OCI-LY3 (cell line): Measurements from ENCODE around the gene TET1.
A peak's percentile ranks its signal among the peaks of the same experiment; 100 is the strongest.

Experiments used
- H2AFZ ChIP-seq: fragments of 200-600, 300-600 bp; shearing (Covaris generic); 2 replicates; pipeline ENCODE4 v1.6.0; 2014; ENCODE audit warnings: antibody characterized with exemption, low read depth, low read length
- H3K27ac ChIP-seq: fragments of 200-600, 300-600 bp; sonication (generic); 2 replicates; pipeline ENCODE4 v1.5.1; 2014; ENCODE audit warnings: mild to moderate bottlenecking, low read length, moderate library complexity, mixed read lengths
- H3K27me3 ChIP-seq: fragments of 200-600, 300-600 bp; sonication (generic); 2 replicates; pipeline ENCODE4 v1.6.1; 2014; ENCODE audit warnings: low read depth, low read length, mixed read lengths
- H3K36me3 ChIP-seq: fragments of 200-600, 300-600 bp; sonication (generic); replicated peaks from 2 replicates; pipeline ENCODE3; 2014; ENCODE audit warnings: low read depth, low read length, mixed read lengths
- H3K4me1 ChIP-seq: fragments of 300-600, 200-600 bp; sonication (generic); 2 replicates; pipeline ENCODE4 v1.6.1; 2014; ENCODE audit warnings: low read length, mixed read lengths
- H3K4me2 ChIP-seq: fragments of 200-600, 300-600 bp; sonication (generic); 2 replicates; pipeline ENCODE4 v1.6.1; 2014; ENCODE audit warnings: low read length, mixed read lengths
- H3K4me3 ChIP-seq: fragments of 300-600, 200-600 bp; sonication (generic); 2 replicates; pipeline ENCODE4 v1.5.1; 2014; ENCODE audit warnings: antibody characterized with exemption, mild to moderate bottlenecking, low read length, moderate library complexity
- H3K79me2 ChIP-seq: fragments of 300-600, 200-600 bp; shearing (Covaris generic); 2 replicates; pipeline ENCODE4 v1.6.1; 2014; ENCODE audit warnings: mild to moderate bottlenecking, low read length, mixed read lengths
- H3K9ac ChIP-seq: fragments of 300-600, 200-600 bp; shearing (Covaris generic); 2 replicates; pipeline ENCODE4 v1.6.0; 2014; ENCODE audit warnings: mild to moderate bottlenecking, low read length, moderate library complexity
- H3K9me3 ChIP-seq: fragments of 200-600, 300-600 bp; shearing (Covaris generic); 2 replicates; pipeline ENCODE4 v1.6.1; 2014; ENCODE audit warnings: low read length, mixed read lengths; ENCODE audit not compliant: insufficient read depth
- H4K20me1 ChIP-seq: fragments of 200-600, 300-600 bp; sonication (generic); 2 replicates; pipeline ENCODE4 v1.6.1; 2016; ENCODE audit warnings: low read length, mixed read lengths; ENCODE audit not compliant: insufficient read depth
- CTCF ChIP-seq: fragments of 200-600, 300-600 bp; sonication (generic); IDR thresholded peaks from 2 replicates; pipeline ENCODE4 v1.5.1; 2014; ENCODE audit warnings: antibody characterized with exemption, low read length, low read depth
- EZH2phosphoT487 ChIP-seq: fragments of 200-600 bp; shearing (Covaris generic); IDR thresholded peaks from 2 replicates; pipeline ENCODE4 v1.6.1; 2018; ENCODE audit warnings: antibody characterized with exemption, mixed run types, low read depth

The TET1 gene

GRCh38 chr10:68550747-68551411 lies 9.3 kb upstream of the TET1 start:
- no peaks in the 10 kb centered on the region for H3K4me1 ChIP-seq
- no peaks in the 10 kb centered on the region for H3K27me3 ChIP-seq
- H3K36me3 ChIP-seq, result no peaks in the 10 kb centered on the region
- H3K27ac ChIP-seq, result no peak overlapping the region
- no peak overlapping the region; the same call in 1 of the 2 replicates for H2AFZ ChIP-seq
- H3K4me3 ChIP-seq, result no peak overlapping the region
- no peaks in the 10 kb centered on the region for H4K20me1 ChIP-seq
- TF ChIP-seq CTCF, result peak; percentile 59
- TF ChIP-seq EZH2phosphoT487, result no peak
- no peaks in the 10 kb centered on the region for H3K9me3 ChIP-seq
- H3K9ac ChIP-seq, result no peak overlapping the region
- H3K4me2 ChIP-seq, result 0 out of 2 replicates have a peak overlapping the region, but pooled peaks have one; percentile 9
- no peaks in the 10 kb centered on the region for H3K79me2 ChIP-seq

- H3K4me2 ChIP-seq, result no peak overlapping the region
- no peaks in the 10 kb centered on the region for H3K27me3 ChIP-seq
- no peak overlapping the region for H3K27ac ChIP-seq
- no peaks in the 10 kb centered on the region for H4K20me1 ChIP-seq
- no peak overlapping the region for H2AFZ ChIP-seq
- TF ChIP-seq CTCF, result no peak
- no peak for TF ChIP-seq EZH2phosphoT487
- H3K79me2 ChIP-seq, result no peaks in the 10 kb centered on the region
- H3K4me1 ChIP-seq, result no peaks in the 10 kb centered on the region
- no peak overlapping the region for H3K9ac ChIP-seq
- no peaks in the 10 kb centered on the region for H3K9me3 ChIP-seq
- no peak overlapping the region for H3K4me3 ChIP-seq
- H3K36me3 ChIP-seq, result no peaks in the 10 kb centered on the region
Observed at GRCh38 chr10:68553138-68553537, 7.0 kb upstream of the TET1 start.

- no peak overlapping the region for H3K4me2 ChIP-seq
- no peaks in the 10 kb centered on the region for H3K4me1 ChIP-seq
- no peak overlapping the region for H3K9ac ChIP-seq
- no peak overlapping the region for H3K27ac ChIP-seq
- no peak for TF ChIP-seq EZH2phosphoT487
- no peak for TF ChIP-seq CTCF
- no peaks in the 10 kb centered on the region for H3K9me3 ChIP-seq
- H3K79me2 ChIP-seq, result no peaks in the 10 kb centered on the region
- H2AFZ ChIP-seq, result no peak overlapping the region
- H4K20me1 ChIP-seq, result no peaks in the 10 kb centered on the region
- H3K4me3 ChIP-seq, result no peak overlapping the region
- no peaks in the 10 kb centered on the region for H3K27me3 ChIP-seq
- no peaks in the 10 kb centered on the region for H3K36me3 ChIP-seq
Observed at GRCh38 chr10:68553599-68553998, 6.5 kb upstream of the TET1 start.

GRCh38 chr10:68558478-68558877 lies 1.7 kb upstream of the TET1 start:
- H3K27me3 ChIP-seq, result no peaks in the 10 kb centered on the region
- H3K4me3 ChIP-seq, result no peak overlapping the region
- no peak overlapping the region for H3K9ac ChIP-seq
- H3K9me3 ChIP-seq, result no peaks in the 10 kb centered on the region
- no peaks in the 10 kb centered on the region for H4K20me1 ChIP-seq
- H3K79me2 ChIP-seq, result no peaks in the 10 kb centered on the region
- no peak for TF ChIP-seq CTCF
- no peak overlapping the region for H3K27ac ChIP-seq
- no peaks in the 10 kb centered on the region for H3K4me1 ChIP-seq
- H3K4me2 ChIP-seq, result no peak overlapping the region
- H3K36me3 ChIP-seq, result no peaks in the 10 kb centered on the region
- H2AFZ ChIP-seq, result no peak overlapping the region
